NCI-H1105 treated with DMSO at 0.1 percent for 48 hours (cell line): ENCODE data around the gene C20orf144.
"Not testable (repeated sequence)": the region's sequence is repeated elsewhere in the genome, so short reads cannot be mapped to it uniquely, and the experiment has no call there.

ENCODE experiments used
- DNase-seq: peaks from one replicate; lab custom pipeline; 2025; lab: John Stamatoyannopoulos, UW

C20orf144 gene

DNA sequence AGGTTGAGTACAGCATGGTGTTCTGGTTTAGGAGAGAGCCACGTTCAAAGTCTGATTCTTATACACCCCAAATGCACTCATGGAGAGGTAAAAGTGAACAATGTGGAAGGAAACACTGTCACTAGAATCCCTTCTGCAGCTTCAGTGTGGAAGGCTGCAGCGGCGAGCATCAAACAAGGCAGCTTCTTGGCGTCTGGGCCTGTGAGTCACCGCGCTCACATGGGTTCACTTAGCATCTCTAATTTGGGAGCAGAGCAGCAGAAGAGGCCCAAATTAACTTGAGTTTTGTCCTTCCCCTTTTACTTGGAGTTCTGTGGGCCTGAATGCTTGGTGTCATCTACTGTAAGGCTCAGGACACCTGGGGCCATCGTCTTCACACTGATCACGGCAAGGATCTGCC lies 35.0 kb downstream of the C20orf144 start:
- no peak for DNase-seq

DNA sequence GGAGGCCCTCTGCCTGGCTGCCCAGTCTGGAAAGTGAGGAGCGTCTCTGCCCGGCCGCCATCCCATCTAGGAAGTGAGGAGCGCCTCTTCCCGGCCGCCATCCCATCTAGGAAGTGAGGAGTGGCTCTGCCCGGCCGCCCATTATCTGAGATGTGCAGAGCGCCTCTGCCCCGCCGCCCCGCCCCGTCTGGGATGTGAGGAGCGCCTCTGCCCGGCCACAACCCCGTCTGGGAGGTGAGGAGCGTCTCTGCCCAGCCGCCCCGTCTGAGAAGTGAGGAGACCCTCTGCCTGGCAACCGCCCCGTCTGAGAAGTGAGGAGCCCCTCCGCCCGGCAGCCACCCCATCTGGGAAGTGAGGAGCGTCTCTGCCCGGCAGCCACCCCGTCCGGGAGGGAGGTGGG lies 36.8 kb downstream of the C20orf144 start:
- DNase-seq: not testable (repeated sequence)

DNA sequence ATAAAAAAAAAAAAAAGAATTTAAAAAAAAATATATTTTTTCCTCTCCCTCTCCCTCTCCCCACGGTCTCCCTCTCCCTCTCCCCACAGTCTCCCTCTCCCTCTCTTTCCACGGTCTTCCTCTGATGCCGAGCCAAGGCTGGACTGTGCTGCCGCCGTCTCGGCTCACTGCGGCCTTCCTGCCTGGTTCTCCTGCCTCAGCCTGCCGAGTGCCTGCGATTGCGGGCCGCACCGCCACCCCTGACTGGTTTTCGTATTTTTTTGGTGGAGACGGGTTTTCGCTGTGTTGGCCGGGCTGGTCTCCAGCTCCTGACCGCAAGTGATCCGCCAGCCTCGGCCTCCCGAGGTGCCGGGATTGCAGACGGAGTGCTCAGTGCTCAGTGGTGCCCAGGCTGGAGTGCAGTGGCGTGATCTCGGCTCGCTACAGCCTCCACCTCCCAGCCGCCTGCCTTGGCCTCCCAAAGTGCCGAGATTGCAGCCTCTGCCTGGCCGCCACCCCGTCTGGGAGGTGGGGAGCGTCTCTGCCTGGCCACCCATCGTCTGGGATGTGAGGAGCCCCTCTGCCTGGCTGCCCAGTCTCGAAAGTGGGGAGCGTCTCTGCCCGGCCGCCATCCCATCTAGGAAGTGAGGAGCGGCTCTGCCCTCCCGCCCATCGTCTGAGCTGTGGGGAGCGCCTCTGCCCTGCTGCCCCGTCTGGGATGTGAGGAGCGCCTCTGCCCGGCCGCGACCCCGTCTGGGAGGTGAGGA lies 38.7 kb downstream of the C20orf144 start:
- DNase-seq: not testable (repeated sequence)

DNA sequence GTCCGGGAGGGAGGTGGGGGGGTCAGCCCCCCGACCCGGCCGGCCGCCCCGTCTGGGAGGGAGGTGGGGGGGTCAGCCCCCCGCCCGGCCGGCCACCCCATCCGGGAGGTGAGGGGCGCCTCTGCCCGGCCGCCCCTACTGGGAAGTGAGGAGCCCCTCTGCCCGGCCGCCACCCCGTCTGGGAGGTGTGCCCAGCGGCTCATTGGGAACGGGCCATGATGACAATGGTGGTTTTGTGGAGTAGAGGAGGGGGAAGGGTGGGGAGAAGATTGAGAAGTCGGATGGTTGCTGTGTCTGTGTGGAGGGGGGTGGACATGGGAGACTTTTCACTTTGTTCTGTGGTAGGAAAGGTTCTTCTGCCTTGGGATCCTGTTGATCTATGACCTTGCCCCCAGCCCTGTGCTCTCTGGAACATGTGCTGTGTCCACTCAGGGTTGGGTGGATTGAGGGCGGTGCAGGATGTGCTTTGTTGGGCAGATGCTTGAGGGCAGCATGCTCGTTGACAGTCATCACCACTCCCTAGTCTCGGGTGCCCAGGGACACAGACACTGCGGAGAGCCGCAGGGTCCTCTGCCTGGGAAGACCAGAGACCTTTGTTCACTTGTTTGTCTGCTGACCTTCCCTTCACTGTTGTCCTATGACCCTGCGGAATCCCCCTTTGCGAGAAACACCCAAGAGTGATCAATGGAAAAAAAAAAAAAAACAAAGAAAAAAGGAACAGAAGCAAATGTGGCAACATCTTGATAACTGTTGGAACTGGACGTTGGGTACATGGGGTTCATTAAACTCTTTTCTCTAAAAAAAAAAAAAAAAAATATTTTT lies 39.7 kb downstream of the C20orf144 start:
- no peak for DNase-seq

DNA sequence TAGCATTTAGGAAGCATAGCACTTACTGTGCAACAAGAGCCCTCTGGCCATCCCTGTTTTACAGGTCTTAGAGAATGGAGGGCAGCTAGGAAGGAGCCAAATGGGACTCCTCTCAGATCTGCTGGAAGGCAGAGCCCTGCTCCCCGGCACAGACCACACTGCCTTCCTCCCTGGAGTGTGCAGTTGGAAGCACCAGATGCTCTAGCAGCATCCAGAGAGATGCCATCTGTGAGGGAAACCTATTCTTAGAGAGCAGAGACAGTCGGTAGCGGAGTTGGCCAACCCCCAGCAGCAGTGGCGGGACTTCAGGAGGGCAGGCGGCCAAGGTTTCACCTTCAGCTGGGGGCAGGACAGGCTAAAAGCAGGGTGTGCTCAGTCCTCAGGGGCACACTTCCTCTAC lies 40.7 kb downstream of the C20orf144 start:
- DNase-seq: peak; percentile 68

DNA sequence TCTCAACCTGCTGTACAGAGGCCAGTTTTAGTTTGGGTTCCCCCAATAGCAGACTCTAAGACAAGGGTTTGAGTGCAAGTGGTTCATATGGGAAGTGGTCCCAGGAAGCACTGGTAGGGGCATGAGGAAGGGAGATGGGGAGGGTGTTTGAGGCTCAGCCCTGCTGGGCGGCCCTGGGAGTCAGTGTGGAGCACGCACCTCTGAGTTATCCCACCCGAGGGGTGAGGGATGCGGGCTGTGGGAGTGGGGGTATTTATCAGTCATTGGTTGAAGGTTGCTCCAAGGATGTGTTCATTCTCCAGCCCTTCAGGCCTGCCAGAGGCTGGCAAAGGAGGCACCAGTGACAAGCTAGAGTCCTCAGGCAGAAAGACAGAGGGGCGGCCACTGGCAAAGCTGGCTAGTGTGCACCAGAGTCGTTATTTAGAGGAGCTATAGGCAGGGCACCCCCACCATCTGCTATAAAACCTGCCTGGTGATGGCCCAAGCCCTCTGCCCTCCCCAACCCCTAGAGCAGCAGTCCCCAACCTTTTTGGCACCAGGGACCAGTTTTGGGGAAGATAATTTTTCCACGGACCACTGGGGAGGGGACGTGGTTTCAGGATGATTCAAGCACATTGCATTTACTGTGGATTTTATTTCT lies 41.5 kb downstream of the C20orf144 start:
- no peak for DNase-seq

DNA sequence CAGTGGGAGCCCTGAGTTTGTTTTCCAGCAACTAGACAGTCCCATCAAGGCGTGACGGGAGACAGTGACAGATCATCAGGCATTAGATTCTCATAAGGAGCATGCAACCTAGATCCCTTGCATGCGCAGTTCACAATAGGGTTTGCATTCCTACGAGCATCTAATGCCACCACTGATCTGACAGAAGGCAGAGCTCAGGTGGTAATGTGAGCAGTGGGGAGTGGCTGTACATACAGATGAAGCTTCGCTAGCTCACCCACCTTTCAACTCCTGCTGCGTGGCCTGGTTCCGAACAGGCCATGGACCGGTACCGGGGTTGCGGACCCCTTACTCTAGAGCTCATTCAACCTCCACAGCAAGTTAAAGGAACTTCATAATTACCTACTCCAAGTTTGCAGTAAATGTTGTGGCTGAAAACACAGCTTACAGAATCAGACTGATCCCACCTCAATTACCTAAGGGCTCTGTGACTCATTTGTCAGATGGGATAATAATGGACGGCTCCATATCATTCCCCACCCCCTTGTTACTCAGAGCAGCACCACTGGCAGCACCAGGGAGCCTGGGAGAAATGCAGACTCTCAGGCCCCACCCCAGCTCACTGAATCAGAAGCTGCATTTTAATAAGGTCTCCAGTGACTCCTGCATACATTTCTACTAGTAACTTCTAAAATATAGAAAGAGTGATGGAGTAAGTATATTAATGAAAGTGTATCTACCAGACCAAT lies 42.2 kb downstream of the C20orf144 start:
- no peak for DNase-seq

DNA sequence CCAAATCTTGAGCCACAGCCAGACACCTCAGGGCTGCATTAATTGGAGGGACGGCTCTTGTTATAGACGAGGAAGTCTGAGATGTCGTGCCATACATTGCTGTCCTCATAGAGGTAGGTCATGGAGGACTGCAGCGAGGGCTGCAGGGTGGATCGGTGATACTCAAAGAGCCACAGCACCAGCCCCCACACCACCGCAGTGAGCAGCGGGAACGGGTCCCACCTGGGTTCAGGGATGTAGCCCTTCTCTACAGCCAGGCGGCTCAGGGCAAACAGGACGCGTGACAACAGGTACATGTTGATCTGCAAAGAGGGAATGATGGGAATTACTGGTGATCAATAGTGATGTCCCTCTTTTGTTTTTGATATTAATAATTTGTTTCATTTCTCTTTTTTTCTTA lies 45.5 kb downstream of the C20orf144 start:
- DNase-seq: no peak

DNA sequence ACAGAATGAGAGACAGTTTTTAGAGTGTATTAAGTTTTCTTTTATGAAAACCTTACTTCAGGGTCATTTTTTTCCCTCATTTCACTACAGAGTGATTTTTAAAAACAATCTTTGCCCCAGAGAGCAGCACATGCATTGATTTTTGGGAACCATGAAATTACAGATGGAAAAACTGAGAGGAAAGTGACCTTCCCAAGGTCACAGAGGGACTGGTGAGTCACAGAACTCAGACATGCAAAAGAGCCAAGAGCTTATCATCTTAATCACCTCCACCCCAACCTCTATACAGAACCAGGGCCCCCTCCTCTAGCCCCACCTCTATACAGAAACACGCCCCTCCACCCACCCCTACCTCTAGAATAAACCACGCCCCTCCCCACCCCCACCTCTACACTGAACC lies 47.3 kb downstream of the C20orf144 start:
- no peak for DNase-seq

DNA sequence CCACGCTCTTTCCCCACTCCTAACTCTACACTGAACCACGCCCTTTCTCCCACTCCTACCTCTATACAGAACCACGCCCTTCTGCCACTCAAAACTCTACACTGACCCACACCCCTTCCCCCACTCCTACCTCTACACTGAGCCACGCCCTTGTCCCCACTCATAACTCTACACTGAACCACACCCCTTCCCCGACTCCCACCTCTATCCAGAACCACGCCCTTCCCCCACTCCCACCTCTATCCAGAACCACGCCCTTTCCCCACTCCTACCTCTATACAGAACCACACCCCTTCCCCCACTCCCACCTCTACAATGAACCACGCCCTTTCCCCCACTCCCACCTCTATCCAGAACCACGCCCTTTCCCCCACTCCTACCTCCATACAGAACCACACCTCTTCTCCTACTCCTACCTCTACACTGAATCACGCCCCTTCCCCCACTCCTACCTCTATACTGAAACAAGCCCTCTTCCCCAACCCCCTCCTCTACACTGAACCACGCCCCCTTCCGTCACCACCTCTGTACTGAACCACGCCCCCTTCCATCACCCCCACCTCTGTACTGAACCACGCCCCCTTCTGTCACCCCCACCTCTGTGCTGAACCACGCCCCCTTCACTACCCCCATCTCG lies 47.9 kb downstream of the C20orf144 start:
- DNase-seq: no peak

DNA sequence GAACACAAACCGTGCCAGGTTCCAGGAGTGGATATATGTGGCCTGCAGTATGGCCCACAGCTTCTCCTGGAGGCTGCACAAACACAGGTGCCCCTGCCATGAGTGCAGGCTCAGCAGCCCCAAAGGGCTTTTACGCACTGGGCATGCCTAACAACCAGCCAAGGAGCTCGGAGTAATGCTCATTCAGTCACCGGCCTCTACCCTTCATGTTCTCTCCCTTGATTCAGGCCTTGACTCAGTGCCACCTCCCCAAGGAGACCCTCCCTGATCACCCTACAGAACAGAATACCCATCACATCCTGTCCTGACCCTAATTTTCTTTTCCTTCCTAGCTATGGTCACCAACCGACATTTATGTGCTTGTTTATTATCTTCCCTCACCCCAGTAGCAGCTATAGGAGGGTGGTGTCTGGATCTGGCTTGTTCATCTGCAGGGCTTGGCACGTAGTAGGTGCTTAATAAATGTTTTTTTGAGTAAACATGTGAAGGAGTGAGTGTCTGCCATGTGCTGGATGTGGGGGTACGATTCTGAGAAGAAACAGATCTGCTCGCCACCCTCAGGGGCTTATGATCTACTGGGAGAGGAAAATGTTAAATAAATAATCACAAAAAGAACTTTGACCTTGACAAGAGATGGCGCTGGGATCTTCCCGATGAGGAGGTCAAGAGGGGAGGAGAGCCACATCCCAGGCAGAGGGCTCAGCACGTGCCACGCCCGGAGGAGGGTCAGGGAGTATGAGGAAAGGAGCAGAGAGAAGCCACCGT lies 48.7 kb downstream of the C20orf144 start:
- no peak for DNase-seq

DNA sequence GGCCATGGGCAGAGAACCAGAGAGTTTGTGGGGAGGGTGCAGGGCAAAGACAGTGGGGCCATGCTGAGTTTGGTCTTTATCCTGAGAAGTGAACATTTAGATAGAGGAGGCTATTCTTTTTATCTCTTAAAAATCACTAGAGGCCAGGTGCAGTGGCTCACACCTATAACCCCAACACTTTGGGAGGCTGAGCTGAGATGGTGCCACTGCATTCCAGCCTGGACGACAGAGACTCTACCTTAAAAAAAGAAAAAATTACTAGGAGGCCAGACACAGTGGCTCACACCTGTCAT lies 49.3 kb downstream of the C20orf144 start:
- no peak for DNase-seq
